ENCODE measurements around the gene ZNF175. TPM values are rescaled to one million over a fixed set of nuclear protein-coding genes. Genes with fewer than 3 reads are reported as not detected.

Gene ZNF175
- polyA plus RNA-seq, 10 donors: 7.2 to 12.5 (median 8.7) TPM

- DNase-seq: no peak
These were observed 22.2 kb upstream of the ZNF175 start for GRCh38 chr19:51548891-51549305.

- no peak for DNase-seq
These were observed 21.4 kb upstream of the ZNF175 start for GRCh38 chr19:51549533-51550324.

GRCh38 chr19:51550848-51551672 lies 20.0 kb upstream of the ZNF175 start:
- no peak for DNase-seq

GRCh38 chr19:51551673-51552432 lies 19.2 kb upstream of the ZNF175 start:
- DNase-seq: no peak

- DNase-seq: no peak
These were observed 18.5 kb upstream of the ZNF175 start for GRCh38 chr19:51552608-51552995.

- DNase-seq: peak; percentile 60 to 87 (median 82)
These were observed 17.9 kb upstream of the ZNF175 start for GRCh38 chr19:51552996-51553725.

GRCh38 chr19:51559240-51559639 lies 11.8 kb upstream of the ZNF175 start:
- DNase-seq: no peak

- no peak for DNase-seq
These were observed 10.7 kb upstream of the ZNF175 start for GRCh38 chr19:51560339-51560738.

GRCh38 chr19:51564791-51565190 lies 6.3 kb upstream of the ZNF175 start:
- DNase-seq: no peak

- DNase-seq: no peak
These were observed 5.5 kb upstream of the ZNF175 start for GRCh38 chr19:51565583-51565982.

GRCh38 chr19:51566489-51567100 lies 4.5 kb upstream of the ZNF175 start:
- DNase-seq: no peak

- DNase-seq: no peak
These were observed 3.5 kb upstream of the ZNF175 start for GRCh38 chr19:51567583-51567982.

GRCh38 chr19:51568456-51568855 lies 2.6 kb upstream of the ZNF175 start:
- DNase-seq: no peak

GRCh38 chr19:51571599-51571998 lies 516 bp downstream of the ZNF175 start:
- no peak for DNase-seq

GRCh38 chr19:51572410-51572809 lies 1.3 kb downstream of the ZNF175 start:
- DNase-seq: no peak

- DNase-seq: no peak
These were observed 1.8 kb downstream of the ZNF175 start for GRCh38 chr19:51572908-51573307.

GRCh38 chr19:51573331-51573730 lies 2.2 kb downstream of the ZNF175 start:
- DNase-seq: no peak

GRCh38 chr19:51576850-51577249 lies 5.8 kb downstream of the ZNF175 start:
- DNase-seq: no peak

- DNase-seq: no peak
These were observed 15.1 kb downstream of the ZNF175 start for GRCh38 chr19:51586103-51586728.

GRCh38 chr19:51586799-51587198 lies 15.7 kb downstream of the ZNF175 start:
- no peak for DNase-seq

All from muscle of back (tissue), 11 donors.